Measurements from ENCODE around the gene SUGCT. TPM values are rescaled to one million over a fixed set of nuclear protein-coding genes. Genes with fewer than 3 reads are reported as not detected.
"Not testable (repeated sequence)": the region's sequence is repeated elsewhere in the genome, so short reads cannot be mapped to it uniquely, and the experiment has no call there.

SUGCT gene
- polyA plus RNA-seq, 1 donor = 18.8 TPM

DNA sequence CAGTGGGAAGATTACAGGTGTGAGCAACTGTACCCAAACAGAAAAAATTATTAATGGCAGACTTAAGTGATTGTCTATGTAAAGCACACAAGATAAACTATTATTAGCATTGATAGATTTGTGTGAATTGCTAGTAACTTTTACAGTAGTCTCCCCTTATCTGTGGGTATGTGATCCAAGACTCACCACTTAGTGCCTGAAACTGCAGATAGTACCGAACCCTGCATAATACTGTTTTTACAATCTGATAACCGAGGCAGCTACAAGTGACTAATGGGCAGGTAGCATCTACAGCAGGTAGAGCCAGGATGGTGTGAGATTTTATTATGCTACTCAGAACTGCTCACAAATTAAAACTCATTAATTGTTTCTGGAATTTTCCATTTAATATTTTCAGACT lies 31.9 kb upstream of the SUGCT start:
- Histone ChIP-seq H3K4me3 (ENCODE audit: low read length) (no peak overlapping the region), H3K27ac (ENCODE audit: low read length) (no peak overlapping the region), H3K4me1 (ENCODE audit: control insufficient read depth, insufficient read depth, low read length) (peaks cover 4% of the 10 kb centered on the region), H3K36me3 (ENCODE audit: control insufficient read depth, insufficient read depth, low read length) (no peaks in the 10 kb centered on the region), H3K9me3 (ENCODE audit: control insufficient read depth, low read depth, low read length) (no peaks in the 10 kb centered on the region), H3K27me3 (ENCODE audit: control insufficient read depth, insufficient read depth, low read length) (no peaks in the 10 kb centered on the region)
- DNase-seq = peak; percentile 16 to 53
- WGBS (ENCODE audit: insufficient coverage, low lambda C conversion rate) = 20% methylated on average over 1 of the region's 2 CpGs

DNA sequence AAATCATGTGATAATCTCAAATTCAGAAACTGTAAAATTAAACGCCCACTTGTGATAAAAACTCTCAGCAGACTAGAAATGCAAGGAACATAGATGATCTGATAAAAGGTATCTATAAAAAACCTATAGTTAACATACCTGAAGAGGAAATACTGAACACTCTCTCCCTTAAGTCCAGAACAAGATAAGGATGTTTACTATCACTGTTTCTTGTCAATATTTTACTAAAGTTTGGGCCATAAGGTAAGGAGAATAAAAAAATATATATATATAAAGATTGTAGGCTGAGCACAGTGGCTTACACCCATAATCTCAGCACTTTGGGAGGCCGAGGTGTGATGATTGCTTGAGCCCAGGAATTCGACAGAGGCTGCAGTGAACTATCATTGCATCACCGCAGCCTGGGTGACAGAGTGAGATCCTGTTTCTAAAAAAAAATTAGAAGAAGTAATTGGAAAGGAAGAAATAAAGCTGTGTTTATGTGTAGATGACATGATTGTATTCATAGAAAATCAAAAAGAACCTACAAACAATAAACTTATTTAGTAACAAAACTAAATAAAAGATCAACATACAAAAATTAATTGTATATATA lies 28.8 kb upstream of the SUGCT start:
- no peak overlapping the region for H3K4me3 ChIP-seq (ENCODE audit: low read length)
- no peak overlapping the region for H3K27ac ChIP-seq (ENCODE audit: low read length)
- no peaks in the 10 kb centered on the region for H3K36me3 ChIP-seq (ENCODE audit: control insufficient read depth, insufficient read depth, low read length)
- H3K27me3 ChIP-seq (ENCODE audit: control insufficient read depth, insufficient read depth, low read length) = no peaks in the 10 kb centered on the region
- DNase-seq = no peak
- H3K4me1 ChIP-seq (ENCODE audit: control insufficient read depth, insufficient read depth, low read length) = peaks cover 4% of the 10 kb centered on the region
- no peaks in the 10 kb centered on the region for H3K9me3 ChIP-seq (ENCODE audit: control insufficient read depth, low read depth, low read length)
- no CpG with 5 or more reads among the region's 4 CpGs for WGBS (ENCODE audit: insufficient coverage, low lambda C conversion rate)

DNA sequence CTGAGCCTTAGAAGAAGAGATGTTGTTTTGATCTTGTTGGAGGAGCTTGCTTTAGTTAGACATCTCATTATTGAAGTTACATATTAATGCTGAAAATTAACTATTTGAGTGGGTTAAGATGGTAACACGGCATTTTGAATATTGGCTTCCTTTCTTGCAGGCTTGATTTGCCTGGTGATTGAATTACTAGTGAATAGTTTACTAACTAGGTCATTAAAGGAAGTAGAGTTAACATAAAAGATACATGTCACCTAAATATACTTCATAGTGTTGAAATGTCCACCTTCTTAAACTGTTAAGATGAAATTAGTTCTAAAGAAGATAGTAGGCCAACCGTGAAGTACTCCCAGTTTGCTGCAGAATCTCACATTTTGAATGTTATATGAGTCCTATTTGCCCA lies 18.9 kb upstream of the SUGCT start:
- WGBS (ENCODE audit: insufficient coverage, low lambda C conversion rate) = no CpG with 5 or more reads among the region's 2 CpGs
- Histone ChIP-seq H3K27me3 (ENCODE audit: control insufficient read depth, insufficient read depth, low read length) (no peaks in the 10 kb centered on the region), H3K4me1 (ENCODE audit: control insufficient read depth, insufficient read depth, low read length) (no peaks in the 10 kb centered on the region), H3K27ac (ENCODE audit: low read length) (no peak overlapping the region), H3K36me3 (ENCODE audit: control insufficient read depth, insufficient read depth, low read length) (peaks cover 2% of the 10 kb centered on the region), H3K9me3 (ENCODE audit: control insufficient read depth, low read depth, low read length) (no peaks in the 10 kb centered on the region), H3K4me3 (ENCODE audit: low read length) (no peak overlapping the region)
- DNase-seq = no peak

DNA sequence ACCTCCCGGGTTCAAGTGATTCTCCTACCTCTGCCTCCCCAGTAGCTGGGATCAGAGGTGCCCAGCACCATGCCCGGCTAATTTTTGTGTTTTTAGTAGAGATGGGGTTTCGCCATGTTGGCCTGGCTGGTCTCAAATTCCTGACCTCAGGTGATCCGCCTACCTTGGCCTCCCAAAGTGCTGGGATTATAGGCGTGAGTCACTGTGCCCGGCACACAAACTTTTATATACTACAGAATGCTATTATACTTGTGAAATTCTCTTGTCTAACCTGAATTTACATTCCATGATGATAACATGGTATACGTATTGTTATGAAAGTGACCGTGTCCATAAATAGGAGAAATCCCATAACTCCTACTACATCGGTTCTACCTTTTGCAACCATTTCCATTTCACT lies 17.6 kb upstream of the SUGCT start:
- not testable (repeated sequence) for H3K4me3 ChIP-seq (ENCODE audit: low read length); H3K4me1 ChIP-seq (ENCODE audit: control insufficient read depth, insufficient read depth, low read length); H3K36me3 ChIP-seq (ENCODE audit: control insufficient read depth, insufficient read depth, low read length); H3K27me3 ChIP-seq (ENCODE audit: control insufficient read depth, insufficient read depth, low read length); H3K9me3 ChIP-seq (ENCODE audit: control insufficient read depth, low read depth, low read length); H3K27ac ChIP-seq (ENCODE audit: low read length); DNase-seq
- WGBS (ENCODE audit: insufficient coverage, low lambda C conversion rate) = 100% methylated on average over 1 of the region's 9 CpGs

DNA sequence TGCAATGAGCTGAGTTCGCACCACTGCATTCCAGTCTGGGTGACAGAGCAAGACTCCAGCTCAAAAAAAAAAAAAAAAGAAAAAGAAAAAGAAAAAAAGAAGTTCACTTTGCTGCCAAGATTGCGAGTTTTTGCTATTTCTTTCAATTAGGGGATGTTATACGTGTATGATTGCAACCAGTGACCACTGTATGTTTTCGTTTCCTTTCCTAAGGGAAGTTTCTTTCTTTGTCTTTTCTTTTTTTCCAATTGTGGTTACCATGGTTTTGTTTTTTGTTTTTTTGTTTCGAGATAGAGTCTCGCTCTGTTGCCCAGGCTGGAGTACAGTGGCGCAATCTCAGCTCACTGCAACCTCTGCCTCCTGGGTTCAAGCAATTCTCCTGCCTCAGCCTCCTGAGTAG lies 16.6 kb upstream of the SUGCT start:
- H3K4me1 ChIP-seq (ENCODE audit: control insufficient read depth, insufficient read depth, low read length); H3K27ac ChIP-seq (ENCODE audit: low read length); H3K4me3 ChIP-seq (ENCODE audit: low read length); H3K27me3 ChIP-seq (ENCODE audit: control insufficient read depth, insufficient read depth, low read length); H3K9me3 ChIP-seq (ENCODE audit: control insufficient read depth, low read depth, low read length); DNase-seq; H3K36me3 ChIP-seq (ENCODE audit: control insufficient read depth, insufficient read depth, low read length): not testable (repeated sequence)
- 85% methylated on average over 5 of the region's 7 CpGs for WGBS (ENCODE audit: insufficient coverage, low lambda C conversion rate)

DNA sequence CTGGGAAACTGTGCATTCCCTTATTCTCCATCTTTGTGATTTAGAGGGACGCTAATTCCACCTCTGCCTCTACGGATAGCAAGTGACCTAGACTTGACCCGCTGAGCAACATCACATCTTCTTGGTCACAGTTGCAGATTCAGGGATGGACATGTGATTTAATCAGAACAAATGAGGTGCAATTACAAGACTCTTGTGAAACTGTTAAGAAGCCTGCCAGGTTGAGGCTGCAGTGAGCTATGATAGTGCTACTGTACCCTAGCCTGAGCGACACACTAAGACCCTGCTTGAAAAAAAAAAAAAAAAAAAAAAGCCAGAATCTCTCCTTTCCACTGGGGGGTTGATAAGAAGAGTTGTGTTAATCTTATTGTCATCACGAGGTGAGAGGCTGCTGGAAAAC lies 14.8 kb upstream of the SUGCT start:
- peak in 1 of 2 donors; percentile 28 for DNase-seq
- Histone ChIP-seq H3K4me1 (ENCODE audit: control insufficient read depth, insufficient read depth, low read length) (peaks cover 3% of the 10 kb centered on the region), H3K36me3 (ENCODE audit: control insufficient read depth, insufficient read depth, low read length) (no peaks in the 10 kb centered on the region), H3K27me3 (ENCODE audit: control insufficient read depth, insufficient read depth, low read length) (no peaks in the 10 kb centered on the region), H3K4me3 (ENCODE audit: low read length) (no peak overlapping the region), H3K9me3 (ENCODE audit: control insufficient read depth, low read depth, low read length) (no peaks in the 10 kb centered on the region), H3K27ac (ENCODE audit: low read length) (no peak overlapping the region)
- 80% methylated on average over 1 of the region's 5 CpGs for WGBS (ENCODE audit: insufficient coverage, low lambda C conversion rate)

DNA sequence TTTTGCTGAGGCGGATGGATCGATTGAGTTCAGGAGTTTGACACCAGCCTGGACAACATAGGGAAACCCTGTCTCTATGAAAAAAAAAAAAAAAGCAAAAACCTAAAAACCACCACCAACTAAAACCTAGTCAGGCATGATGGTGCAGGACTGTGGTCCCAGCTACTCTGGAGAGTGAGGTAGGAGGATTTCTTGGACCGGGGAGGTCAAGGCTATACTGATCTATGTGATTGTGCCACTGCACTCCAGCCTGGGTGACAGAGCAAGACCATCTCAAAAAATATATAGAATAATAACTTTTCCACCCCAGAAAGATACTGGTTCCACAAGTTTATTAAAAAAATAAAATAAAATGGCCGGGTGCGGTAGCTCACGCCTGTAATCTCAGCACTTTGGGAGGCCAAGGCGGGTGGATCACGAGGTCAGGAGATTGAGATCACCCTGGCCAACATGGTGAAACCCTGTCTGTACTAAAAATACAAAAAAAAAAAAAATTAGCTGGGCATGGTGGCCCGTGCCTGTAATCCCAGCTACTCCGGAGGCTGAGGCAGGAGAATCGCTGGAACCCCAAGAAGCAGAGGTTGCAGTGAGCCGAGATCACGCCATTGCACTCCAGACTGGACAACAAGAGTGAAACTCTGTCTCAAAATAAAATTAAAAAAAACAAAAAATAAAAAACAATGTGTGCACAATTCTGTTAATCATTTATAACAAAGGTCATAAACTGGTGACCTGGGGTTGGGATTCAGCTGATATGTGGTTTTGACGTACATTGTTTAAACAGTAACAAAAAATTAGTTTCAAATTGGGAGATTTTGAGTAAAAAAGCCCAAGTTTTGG lies 12.5 kb upstream of the SUGCT start:
- H3K27ac ChIP-seq (ENCODE audit: low read length); H3K4me1 ChIP-seq (ENCODE audit: control insufficient read depth, insufficient read depth, low read length); H3K9me3 ChIP-seq (ENCODE audit: control insufficient read depth, low read depth, low read length); H3K4me3 ChIP-seq (ENCODE audit: low read length); H3K27me3 ChIP-seq (ENCODE audit: control insufficient read depth, insufficient read depth, low read length); H3K36me3 ChIP-seq (ENCODE audit: control insufficient read depth, insufficient read depth, low read length): not testable (repeated sequence)
- peak in 1 of 2 donors; percentile 9 for DNase-seq
- WGBS (ENCODE audit: insufficient coverage, low lambda C conversion rate) = 100% methylated on average over 1 of the region's 14 CpGs

DNA sequence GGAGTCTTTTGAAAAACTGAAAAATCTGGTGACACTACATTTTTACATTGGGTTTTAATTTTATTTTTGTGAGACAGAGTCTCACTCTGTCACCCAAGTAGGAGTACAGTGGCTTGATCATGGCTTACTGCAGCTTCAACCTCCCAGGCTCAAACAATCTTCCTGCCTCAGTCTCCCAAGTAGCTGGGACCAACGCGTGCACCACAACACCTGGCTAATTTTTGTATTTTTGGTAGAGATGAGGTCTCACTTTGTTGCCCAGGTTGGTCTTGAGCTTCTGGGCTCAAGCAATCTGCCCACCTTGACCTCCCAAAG lies 11.9 kb upstream of the SUGCT start:
- Histone ChIP-seq H3K4me1 (ENCODE audit: control insufficient read depth, insufficient read depth, low read length) (peaks cover 3% of the 10 kb centered on the region), H3K36me3 (ENCODE audit: control insufficient read depth, insufficient read depth, low read length) (no peaks in the 10 kb centered on the region), H3K27me3 (ENCODE audit: control insufficient read depth, insufficient read depth, low read length) (no peaks in the 10 kb centered on the region), H3K4me3 (ENCODE audit: low read length) (no peak overlapping the region), H3K9me3 (ENCODE audit: control insufficient read depth, low read depth, low read length) (no peaks in the 10 kb centered on the region), H3K27ac (ENCODE audit: low read length) (no peak overlapping the region)
- WGBS (ENCODE audit: insufficient coverage, low lambda C conversion rate) = no CpG with 5 or more reads among the region's 2 CpGs
- DNase-seq = no peak

DNA sequence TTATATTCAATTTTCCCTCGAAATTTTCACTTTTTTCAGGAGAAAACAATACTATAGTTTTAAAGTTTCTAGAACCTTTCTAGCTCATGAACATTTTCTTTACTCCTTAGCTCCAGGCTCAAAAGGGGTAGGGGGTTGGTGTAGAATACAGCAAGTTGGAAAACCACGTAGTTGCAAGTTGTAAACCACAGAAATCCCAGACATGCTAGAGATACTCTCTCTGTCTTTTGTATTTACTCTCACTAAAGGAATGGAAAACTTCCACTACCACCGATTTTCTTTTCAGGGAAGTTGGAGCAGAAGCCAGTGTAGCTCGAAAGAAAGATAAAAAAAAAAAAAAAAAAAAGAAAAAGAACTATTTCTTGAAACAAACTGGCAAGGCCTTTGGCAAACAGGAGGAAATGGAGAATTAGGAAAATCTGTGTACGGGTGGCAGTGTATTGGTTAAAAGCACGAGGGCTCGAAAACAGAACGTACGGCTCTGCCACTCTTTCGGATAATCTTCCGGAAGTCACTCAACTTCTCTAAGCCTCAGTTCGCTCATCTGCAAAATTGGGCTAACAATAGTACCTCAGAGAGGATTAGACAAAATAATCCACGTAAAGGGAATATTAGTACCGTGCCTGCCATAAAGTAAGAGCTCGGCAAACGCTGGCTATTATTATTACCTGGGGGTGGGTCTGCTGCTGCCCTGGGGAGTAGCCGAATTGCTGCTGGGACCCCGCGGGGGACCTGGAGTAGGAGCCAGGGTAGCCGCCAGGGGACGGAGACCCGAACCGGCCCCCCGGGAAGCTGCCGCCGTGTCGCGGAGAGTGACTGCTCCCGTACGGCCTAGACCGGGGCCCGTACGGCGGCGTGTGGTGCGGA lies 1.0 kb upstream of the SUGCT start:
- 0% methylated on average over 4 of the region's 36 CpGs for WGBS (ENCODE audit: insufficient coverage, low lambda C conversion rate)
- Histone ChIP-seq H3K4me3 (ENCODE audit: low read length) (peak overlapping the region; percentile 91), H3K9me3 (ENCODE audit: control insufficient read depth, low read depth, low read length) (no peaks in the 10 kb centered on the region), H3K27ac (ENCODE audit: low read length) (peak overlapping the region; percentile 97), H3K27me3 (ENCODE audit: control insufficient read depth, insufficient read depth, low read length) (no peaks in the 10 kb centered on the region), H3K4me1 (ENCODE audit: control insufficient read depth, insufficient read depth, low read length) (no peaks in the 10 kb centered on the region), H3K36me3 (ENCODE audit: control insufficient read depth, insufficient read depth, low read length) (peaks cover 4% of the 10 kb centered on the region)
- DNase-seq = no peak

DNA sequence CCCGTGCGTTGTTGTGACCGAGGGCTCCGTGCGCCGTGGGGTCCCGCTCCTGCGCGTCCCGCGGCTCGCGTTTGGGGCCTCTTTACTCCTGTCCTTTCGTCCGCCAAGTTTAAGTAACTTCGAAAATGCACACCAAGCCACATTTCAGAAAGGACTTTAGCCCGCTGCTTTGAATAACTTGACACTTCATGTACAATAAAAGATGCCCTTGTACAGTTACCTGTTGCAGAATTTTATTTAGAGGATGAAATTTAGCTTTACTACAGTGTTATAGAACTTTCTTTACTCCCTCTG lies 459 bp downstream of the SUGCT start:
- H3K36me3 ChIP-seq (ENCODE audit: control insufficient read depth, insufficient read depth, low read length) = peaks cover 2% of the 10 kb centered on the region
- H3K4me1 ChIP-seq (ENCODE audit: control insufficient read depth, insufficient read depth, low read length) = no peaks in the 10 kb centered on the region
- peak in 1 of 2 donors; percentile 26 for DNase-seq
- peak overlapping the region; percentile 91 for H3K4me3 ChIP-seq (ENCODE audit: low read length)
- peak overlapping the region; percentile 76 for H3K27ac ChIP-seq (ENCODE audit: low read length)
- no peaks in the 10 kb centered on the region for H3K9me3 ChIP-seq (ENCODE audit: control insufficient read depth, low read depth, low read length)
- WGBS (ENCODE audit: insufficient coverage, low lambda C conversion rate) = no CpG with 5 or more reads among the region's 17 CpGs
- no peaks in the 10 kb centered on the region for H3K27me3 ChIP-seq (ENCODE audit: control insufficient read depth, insufficient read depth, low read length)
